GM18499 (cell line): ENCODE measurements around the gene C9orf57.
"Not testable (repeated sequence)": the region's sequence is repeated elsewhere in the genome, so short reads cannot be mapped to it uniquely, and the experiment has no call there.

Source experiments
- ATAC-seq: cut with Tn5 transposase; IDR thresholded peaks from one replicate; pipeline ENCODE4 v1.9.1; 2021; ENCODE audit warnings: moderate number of reproducible peaks; ENCODE audit not compliant: insufficient read depth, unreplicated experiment

The C9orf57 gene, protein sequence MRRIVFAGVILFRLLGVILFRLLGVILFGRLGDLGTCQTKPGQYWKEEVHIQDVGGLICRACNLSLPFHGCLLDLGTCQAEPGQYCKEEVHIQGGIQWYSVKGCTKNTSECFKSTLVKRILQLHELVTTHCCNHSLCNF

GRCh38 chr9:72060513-72060912 lies at the start of gene C9orf57:
TSS of gene C9orf57 (minus strand) at chr9:72060613. CDS start at chr9:72059331, 1,282 bp downstream.
- no peak for ATAC-seq

GRCh38 chr9:72102520-72102919 lies 42.1 kb upstream of the C9orf57 start:
- no peak for ATAC-seq

DNA sequence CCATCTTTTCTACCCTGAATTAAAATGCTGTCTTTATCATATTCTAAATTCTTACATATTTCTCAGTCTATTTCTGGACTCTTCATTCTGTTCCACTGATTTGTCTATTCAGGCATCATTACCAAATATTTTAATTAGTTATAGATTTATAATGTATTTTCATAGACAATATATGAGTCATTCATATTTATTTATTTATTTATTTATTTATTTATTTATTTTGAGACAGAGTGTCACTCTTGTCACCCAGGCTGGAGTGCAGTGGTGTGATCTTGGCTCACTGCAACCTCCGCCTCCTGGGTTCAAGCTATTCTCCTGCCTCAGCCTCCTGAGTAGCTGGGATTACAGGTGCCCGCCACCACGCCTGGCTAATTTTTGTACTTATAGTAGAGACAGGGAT lies 35.1 kb upstream of the C9orf57 start:
- not testable (repeated sequence) for ATAC-seq

DNA sequence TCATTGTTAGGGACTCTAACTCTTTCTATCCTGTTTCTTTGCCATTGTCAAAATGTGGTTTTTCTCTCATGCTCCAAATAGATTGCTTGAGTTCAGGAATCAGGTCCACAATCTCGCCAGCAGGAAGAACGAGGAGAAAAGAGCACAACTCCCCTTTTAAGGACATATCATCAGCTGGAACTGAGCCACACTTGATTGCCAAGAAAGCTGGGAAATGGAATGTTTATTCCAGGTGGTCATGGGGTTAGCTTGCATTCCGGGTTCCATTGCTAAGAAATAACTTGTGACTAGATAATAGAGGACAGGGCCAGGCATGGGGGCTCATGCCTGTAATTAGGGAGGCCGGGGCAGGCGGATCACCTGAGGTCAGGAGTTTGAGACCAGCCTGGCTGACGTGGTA lies 32.4 kb upstream of the C9orf57 start:
- no peak for ATAC-seq

DNA sequence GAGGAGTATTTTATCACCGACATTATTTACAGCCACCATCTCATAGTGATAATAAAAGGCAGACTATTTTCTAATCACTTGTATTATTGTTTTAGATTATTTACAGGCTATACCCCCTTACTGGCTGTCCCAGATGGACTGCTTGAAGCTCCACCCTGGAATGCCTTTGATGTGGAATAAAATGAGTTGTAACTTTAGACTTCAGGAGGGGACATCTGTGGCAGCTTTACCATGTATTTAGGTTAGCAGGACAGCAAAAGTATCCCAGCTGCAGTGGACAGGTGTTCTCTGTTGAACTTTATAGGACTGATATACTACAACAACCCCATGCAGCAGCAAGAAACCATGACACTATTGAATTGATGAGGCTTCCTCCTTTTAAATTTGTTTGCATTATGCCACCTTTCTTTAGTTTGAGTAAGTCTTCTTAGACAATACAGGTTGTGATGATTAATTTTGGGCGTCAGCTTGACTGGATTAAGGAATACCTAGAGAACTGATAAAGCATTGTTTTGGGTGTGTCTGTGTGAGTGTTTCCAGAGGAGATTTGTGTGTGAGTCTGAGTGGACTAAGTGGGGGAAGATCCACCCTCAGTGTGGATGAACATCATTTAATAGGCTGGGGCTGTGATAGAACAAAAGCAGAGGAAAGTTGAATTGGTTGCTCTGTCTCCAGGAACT lies 29.2 kb upstream of the C9orf57 start:
- no peak for ATAC-seq

DNA sequence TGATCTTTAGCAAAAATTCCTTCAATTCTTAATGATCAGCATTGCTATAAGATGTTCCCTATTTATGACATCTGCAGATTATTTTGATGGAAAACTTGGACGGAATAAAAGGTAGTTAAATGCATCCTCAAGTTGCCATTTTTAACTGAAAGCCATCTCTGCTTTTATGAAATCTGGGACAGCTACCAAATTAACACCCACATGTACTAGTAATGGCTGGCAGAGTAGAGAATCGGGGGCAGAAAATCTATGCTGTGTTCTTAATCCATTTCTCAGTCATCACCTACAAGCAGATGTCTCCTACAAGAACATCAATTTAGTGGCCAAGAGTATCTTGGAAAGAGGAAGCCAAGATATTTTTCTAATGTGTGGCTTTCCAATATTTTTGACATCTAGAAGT lies 22.1 kb upstream of the C9orf57 start:
- ATAC-seq, result no peak

DNA sequence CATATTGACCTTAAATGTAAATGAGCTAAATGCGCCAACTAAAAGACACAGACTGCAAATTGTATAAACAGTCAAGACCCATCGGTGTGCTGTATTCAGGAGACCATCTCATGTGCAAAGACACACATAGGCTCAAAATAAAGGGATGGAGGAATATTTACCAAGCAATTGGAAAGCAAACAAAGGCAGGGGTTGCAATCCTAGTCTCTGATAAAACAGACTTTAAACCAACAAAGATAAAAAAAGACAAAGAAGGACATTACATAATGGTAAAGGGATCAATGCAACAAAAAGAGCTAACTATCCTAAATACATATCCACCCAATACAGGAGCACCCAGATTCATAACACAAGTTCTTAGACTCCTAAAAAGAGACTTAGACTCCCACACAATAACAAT lies 14.3 kb upstream of the C9orf57 start:
- ATAC-seq, result not testable (repeated sequence)

DNA sequence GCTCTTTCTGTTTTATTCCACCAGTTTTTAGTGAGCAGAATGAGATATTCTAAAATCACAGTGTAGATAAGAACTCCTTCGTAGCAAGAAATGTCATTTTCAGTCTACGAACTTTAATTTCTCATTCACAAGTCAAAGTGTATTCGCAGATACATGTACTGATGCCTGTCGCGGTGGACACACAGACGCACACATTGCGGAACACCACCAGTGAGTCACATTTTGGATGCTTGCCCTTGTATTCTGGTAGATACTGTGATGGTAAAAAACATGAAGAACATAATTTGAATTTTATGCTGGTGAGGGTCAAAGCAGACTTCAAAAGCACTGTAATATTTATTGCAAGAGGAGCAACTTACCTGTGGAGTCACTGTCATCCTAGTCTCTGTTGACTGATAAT lies 4.7 kb upstream of the C9orf57 start:
- ATAC-seq, result no peak

DNA sequence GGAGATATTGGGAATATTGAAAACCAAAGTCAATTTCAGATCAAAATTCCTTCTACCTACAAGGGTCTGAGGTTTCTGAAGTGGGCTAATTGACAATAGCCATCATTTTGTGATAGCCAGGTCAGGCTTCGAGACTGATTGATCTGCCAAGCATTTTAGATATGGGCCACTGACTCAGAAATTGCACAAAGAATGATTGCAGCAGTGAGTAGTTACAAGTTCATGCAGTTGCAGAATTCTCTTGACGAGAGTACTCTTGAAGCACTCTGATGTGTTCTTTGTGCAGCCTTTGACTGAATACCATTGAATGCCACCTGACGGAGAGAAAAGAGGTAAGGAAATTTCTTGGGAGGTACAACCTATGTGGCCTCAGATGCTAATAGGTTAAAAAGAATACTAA lies 8.3 kb downstream of the C9orf57 start:
- ATAC-seq, result no peak

GRCh38 chr9:72048850-72049249 lies 11.6 kb downstream of the C9orf57 start:
- no peak for ATAC-seq

GRCh38 chr9:72046630-72047456 lies 13.6 kb downstream of the C9orf57 start:
- no peak for ATAC-seq

DNA sequence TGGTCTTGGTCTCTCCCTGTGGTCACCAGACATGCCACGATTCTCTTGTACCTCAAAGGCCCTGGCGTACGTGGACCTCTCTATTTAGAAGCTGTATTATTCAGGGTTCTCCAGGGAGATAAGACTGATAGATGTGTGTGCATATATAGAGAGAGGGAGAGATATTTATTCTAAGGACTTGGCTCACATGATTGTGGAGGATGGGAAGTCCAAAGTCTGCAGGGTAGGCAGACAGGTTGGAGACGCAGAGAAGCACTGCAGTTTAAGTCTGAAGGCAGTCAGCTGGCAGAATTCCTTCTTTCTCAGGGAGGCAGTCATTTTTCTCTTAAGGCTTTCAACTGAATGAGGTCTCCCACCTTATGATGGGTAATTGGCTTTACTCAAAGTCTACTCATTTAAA lies 16.3 kb downstream of the C9orf57 start:
- no peak for ATAC-seq

DNA sequence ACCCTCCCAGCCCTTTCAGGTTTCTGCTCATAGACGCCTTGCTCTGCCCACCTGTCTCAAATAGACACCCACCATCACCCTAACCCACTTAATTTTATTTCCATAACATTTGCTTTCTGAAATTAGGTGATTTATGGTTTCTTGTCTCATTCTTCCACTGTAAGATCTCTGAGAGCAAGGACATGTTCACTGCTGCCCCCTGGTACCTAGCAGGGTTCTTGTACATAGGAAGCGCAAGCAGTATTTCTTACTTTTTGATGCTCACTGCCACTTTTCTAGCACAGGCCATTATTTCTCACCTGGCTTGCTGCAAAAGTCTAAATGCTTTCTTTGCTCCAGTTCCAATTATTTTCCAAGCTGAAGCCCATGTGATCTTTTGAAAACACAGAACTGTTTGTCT lies 16.8 kb downstream of the C9orf57 start:
- no peak for ATAC-seq

DNA sequence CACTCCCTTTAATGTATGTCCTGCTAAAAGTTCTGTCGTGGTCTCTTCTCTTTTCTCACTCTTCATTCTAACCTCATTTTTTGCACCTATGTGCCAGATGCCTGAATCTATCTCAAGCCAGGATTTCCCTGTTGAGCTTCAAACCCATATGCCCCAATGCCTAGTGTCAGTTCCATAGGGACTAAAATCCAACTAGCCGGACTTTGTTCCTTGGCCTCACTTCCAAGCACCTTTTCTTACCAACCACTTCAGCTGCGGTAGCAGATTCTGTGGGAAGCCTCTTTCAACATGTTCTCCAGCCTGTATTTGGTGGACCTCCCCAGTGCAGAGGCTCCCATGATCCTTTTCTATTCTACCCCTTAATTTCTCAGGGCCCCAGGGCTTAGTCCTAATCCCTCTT lies 17.5 kb downstream of the C9orf57 start:
- ATAC-seq, result no peak

DNA sequence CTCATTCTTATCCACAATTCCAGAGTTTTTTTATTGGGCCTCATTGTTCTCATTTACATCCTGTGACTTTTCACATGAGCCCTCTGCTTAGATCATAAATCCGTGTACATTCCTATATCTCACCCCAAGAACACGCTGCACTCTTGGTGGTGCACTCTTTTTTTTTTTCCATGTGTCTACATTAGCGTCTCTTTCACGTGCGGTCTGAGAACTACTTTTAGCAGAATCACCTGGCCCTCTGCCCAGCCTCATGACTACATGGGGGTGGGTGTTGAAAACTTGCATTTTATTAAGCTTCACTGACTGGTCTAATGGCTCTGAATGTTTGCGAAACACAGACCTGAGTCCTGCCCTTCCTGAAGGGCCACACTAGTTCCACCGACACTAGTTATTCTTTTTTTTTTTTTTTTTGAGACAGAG lies 18.6 kb downstream of the C9orf57 start:
- no peak for ATAC-seq

GRCh38 chr9:72041369-72041768 lies 19.0 kb downstream of the C9orf57 start:
- no peak for ATAC-seq

- ATAC-seq, result no peak
These were observed 20.9 kb downstream of the C9orf57 start for GRCh38 chr9:72039532-72039931.

DNA sequence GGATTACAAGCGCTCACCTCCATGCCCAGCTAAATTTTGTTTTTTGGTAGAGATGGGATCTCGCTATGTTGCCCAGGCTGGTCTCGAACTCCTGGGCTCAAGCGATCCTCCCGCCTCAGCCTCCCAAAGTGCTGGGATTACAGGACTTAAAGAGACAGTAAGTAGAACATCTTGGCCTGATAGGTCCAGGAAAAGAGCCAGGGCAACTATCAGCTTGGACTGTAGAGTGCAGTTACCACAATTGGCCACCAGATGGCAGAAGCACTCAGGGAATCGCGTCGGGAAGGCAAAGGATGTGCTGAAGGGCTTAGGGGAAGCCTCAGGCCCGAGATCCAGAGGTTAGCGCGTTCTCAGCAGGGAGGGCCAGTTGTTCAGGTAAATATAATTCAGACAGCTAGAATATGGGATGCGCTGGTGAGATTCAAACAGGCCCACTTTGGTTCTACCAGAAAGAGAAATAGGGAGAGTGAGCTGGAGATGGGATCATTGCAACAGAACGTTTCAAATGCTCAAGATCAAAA lies 21.5 kb downstream of the C9orf57 start:
- no peak for ATAC-seq

DNA sequence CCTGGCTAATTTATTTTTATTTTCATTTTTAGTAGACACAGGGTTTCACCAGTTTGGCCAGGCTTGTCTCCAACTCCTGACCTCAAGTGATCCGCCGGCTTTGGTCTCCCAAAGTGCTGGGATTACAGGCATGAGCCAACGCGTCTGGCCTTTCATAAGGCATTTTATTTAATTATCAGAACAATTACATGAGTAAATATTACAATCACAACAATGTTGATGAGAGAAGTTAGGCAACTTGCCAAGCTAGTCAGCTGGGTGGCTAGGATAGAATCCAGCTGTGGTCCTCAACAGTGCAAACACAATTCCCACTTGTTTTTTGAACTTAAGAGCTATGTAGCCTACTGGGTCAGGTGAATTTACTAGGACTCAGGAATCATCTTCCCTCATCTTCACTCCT lies 22.0 kb downstream of the C9orf57 start:
- ATAC-seq, result no peak

- no peak for ATAC-seq
These were observed 22.8 kb downstream of the C9orf57 start for GRCh38 chr9:72037571-72037970.

DNA sequence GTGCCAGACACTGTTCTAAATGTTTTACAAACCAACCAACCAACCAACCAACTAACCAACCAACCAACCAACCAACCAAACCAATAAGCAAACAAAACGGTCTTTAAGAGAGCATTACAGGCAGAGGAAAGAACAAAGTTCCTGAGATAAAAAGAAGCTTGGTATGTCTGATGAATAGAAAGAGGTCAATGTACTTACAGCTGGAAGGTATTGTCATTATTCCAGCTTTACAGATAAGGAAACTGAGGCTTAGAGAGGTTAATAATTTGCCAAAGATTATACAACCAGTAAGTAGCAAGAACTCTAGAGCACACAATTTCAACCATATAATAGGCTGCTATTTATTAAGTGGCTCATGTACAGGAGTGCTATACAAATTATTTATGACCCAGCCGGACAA lies 29.6 kb downstream of the C9orf57 start:
- ATAC-seq, result no peak
